CD4-positive, alpha-beta memory T cell (primary cell): ENCODE results near the gene CPPED1. TPM values are rescaled to one million over a fixed set of nuclear protein-coding genes. Genes with fewer than 3 reads are reported as not detected.

Source experiments
- CTCF ChIA-PET: fragments of 350-600 bp; sonication (Branson Sonifier 250); formaldehyde crosslinking; loops from one replicate; lab custom pipeline; 2021; ENCODE audit warnings: inconsistent platforms; ENCODE audit not compliant: partially characterized antibody; lab: Charles Lee
- POLR2A ChIA-PET: fragments of 350-600 bp; sonication (Branson Sonifier 250); formaldehyde crosslinking; loops from one replicate; lab custom pipeline; 2021; ENCODE audit not compliant: partially characterized antibody; lab: Charles Lee
- DNase-seq, 5 donors: peaks; one replicate each; pipeline versions ENCODE4 v3.0.0 to v3.0.0-alpha.2; 2020 to 2022; ENCODE audit warnings: mixed read lengths in 1 of 5
- H3K27ac ChIP-seq: one replicate; pipeline ENCODE4 v1.7.0; 2013; ENCODE audit warnings: low read depth, low read length
- H3K27me3 ChIP-seq: 2 replicates; pipeline ENCODE4 v1.7.0; 2013; ENCODE audit warnings: mild to moderate bottlenecking, low read length, moderate library complexity; ENCODE audit not compliant: insufficient read depth
- H3K36me3 ChIP-seq: 2 replicates; pipeline ENCODE4 v1.7.0; 2013; ENCODE audit warnings: mild to moderate bottlenecking, low read length, moderate library complexity; ENCODE audit not compliant: insufficient read depth
- H3K4me1 ChIP-seq: 2 replicates; pipeline ENCODE4 v1.7.0; 2013; ENCODE audit warnings: mild to moderate bottlenecking, low read length, moderate library complexity; ENCODE audit not compliant: insufficient read depth
- H3K4me3 ChIP-seq, 2 donors: one replicate each; pipeline ENCODE4 v1.7.0; 2013; ENCODE audit warnings: low read length in 2 of 2, mild to moderate bottlenecking in 1 of 2
- H3K9me3 ChIP-seq, 2 donors: one replicate each; pipeline ENCODE4 v1.7.0; 2013; ENCODE audit warnings: low read length in 2 of 2, control low read depth in 1 of 2; ENCODE audit not compliant: control insufficient read depth in 1 of 2
- H3K27ac Mint-ChIP-seq, 7 donors: one replicate each; pipeline ENCODE4 v1.8.0; 2020 to 2021; ENCODE audit warnings: mixed read lengths in 7 of 7, mild to moderate bottlenecking in 6 of 7, inconsistent platforms in 3 of 7, moderate library complexity in 3 of 7
- H3K27me3 Mint-ChIP-seq, 2 donors: one replicate each; pipeline ENCODE4 v1.8.0; 2020 to 2021; ENCODE audit warnings: mixed read lengths in 2 of 2
- H3K36me3 Mint-ChIP-seq, 2 donors: one replicate each; pipeline ENCODE4 v1.8.0; 2020 to 2021; ENCODE audit warnings: mixed read lengths in 2 of 2, inconsistent platforms in 1 of 2, mild to moderate bottlenecking in 1 of 2
- H3K4me1 Mint-ChIP-seq, 4 donors: one replicate each; pipeline ENCODE4 v1.8.0; 2020 to 2021; ENCODE audit warnings: mixed read lengths in 4 of 4, mild to moderate bottlenecking in 1 of 4
- H3K4me3 Mint-ChIP-seq, 8 donors: one replicate each; pipeline ENCODE4 v1.8.0; 2020 to 2021; ENCODE audit warnings: mixed read lengths in 8 of 8, mild to moderate bottlenecking in 7 of 8, moderate library complexity in 6 of 8, inconsistent platforms in 3 of 8
- H3K9me3 Mint-ChIP-seq, 8 donors: one replicate each; pipeline ENCODE4 v1.8.0; 2020 to 2021; ENCODE audit warnings: mixed read lengths in 8 of 8, mild to moderate bottlenecking in 5 of 8, inconsistent platforms in 3 of 8, moderate library complexity in 1 of 8
- intact Hi-C: fragments of 100-400 bp; cut with micrococcal nuclease; formaldehyde crosslinking; loops from one replicate; pipeline ENCODE4 v1.15.1; 2023
- polyA plus RNA-seq, 2 donors: library from polyadenylated mRNA; unstranded; fragments of 300-500 nt; fragmentation: Illumina TruSeq; gene quantifications; one replicate each; pipeline ENCODE4 v1.2.3, GENCODE V29; 2021
- total RNA-seq, 2 experiments: library from RNA; stranded (reverse); gene quantifications; one replicate each; pipeline ENCODE4 v1.2.3, GENCODE V29; 2021

Gene CPPED1
- total and polyA plus RNA-seq, 4 experiments from 2014 or later, result 7.6 to 12.2 (median 8.9) TPM

DNA sequence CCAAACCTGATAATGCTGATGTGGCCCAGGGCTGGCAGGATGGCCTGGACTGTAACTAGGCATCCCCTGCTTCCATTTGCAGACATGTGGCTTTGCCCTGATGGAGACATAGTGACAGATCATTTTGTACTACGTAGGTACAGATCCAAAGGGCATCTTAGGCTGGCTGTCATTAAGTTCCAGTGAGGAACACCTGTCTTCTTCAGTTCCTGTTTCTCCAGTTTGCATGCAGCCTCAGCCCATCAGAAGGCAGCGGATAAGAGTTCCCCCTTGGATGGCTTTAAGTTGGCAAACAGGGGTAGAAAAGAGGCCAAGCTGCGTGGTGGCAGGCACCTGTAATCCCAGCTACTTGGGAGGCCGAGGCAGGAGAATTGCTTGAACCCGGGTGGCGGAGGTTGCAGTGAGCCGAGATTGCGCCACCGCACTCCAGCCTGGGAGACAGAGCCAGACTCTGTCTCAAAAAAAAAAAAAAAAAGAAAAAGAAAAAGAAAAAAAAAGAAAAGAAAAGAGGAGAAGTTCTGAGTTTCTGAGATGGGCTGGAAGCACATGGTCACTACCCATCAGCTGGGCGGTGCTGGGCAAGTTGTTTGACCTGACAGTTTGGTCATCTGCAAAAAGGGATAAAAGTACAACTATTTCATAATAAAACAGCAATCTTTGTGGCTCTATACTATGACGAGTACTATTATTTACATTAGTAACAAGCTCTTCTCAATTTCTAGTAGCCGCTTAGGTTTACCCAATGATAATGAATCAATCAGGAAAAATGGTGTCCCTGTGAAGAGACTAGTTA is 42.7 kb downstream of the CPPED1 start:
- ChIA-PET CTCF (no interaction called here), POLR2A (no interaction called here)
- Mint-ChIP-seq H3K4me3 (no peak overlapping the region), H3K27ac (no peak overlapping the region), H3K27me3 (no peaks in the 10 kb centered on the region), H3K9me3 (peaks cover 0 to 3% (median 0%) of the 10 kb centered on the region in 8 donors), H3K4me1 (no peaks in the 10 kb centered on the region), H3K36me3 (peaks cover 0 to 10% of the 10 kb centered on the region in 2 donors)
- DNase-seq, result no peak
- Histone ChIP-seq H3K27ac (no peak overlapping the region), H3K4me3 (no peak overlapping the region), H3K9me3 (no peaks in the 10 kb centered on the region), H3K36me3 (no peaks in the 10 kb centered on the region), H3K27me3 (no peaks in the 10 kb centered on the region), H3K4me1 (no peaks in the 10 kb centered on the region)
- intact Hi-C loops, result no loop called here

DNA sequence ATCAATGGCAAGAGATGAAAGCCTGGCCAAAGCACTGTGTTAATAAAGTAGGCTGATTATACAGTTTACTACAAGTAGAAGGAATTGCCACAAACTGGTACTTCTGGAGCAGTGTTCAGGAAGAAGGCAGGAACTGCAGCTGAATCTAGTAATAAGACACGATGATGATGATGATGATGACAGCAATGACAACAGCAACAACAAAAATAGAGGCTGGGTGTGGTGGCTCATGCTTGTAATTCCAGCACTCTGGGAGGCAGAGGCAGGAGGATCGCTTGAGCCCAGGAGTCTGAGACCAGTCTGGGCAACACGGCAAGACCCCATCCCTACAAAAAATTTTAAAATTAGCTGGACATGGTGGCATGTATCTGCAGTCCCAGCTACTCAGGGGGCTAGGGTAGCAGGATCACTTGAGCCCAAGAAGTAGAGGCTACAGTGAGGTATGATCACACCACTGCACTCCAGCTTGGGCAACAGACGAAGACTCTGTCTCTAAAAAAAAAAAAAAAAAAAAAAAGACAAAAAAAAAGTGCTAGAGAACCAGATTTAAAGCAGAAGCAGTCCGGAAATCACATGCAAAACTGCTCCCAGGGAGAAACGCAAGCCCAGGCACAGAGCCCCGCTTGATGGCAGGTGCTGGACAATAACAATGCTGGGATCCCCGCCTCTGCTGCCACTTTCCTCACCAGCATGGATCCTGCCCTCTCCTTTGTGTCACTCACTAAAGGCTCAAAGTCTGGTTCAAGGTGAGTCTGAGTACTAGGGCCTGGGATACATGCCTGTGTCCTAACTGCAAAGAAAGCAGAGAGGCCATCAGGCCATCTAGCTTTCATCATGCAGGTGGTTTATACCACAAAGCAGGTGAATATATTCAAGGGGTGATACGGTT is 44.8 kb downstream of the CPPED1 start:
- intact Hi-C loops, result no loop called here
- ChIA-PET POLR2A (interaction anchor here (0.6 kb wide), 1 partner anchor 70 kb away, joined by 3 read pairs; no protein-coding TSS in a partner anchor), CTCF (no interaction called here)
- Histone ChIP-seq H3K36me3 (no peaks in the 10 kb centered on the region), H3K27ac (no peak overlapping the region), H3K9me3 (no peaks in the 10 kb centered on the region), H3K27me3 (no peaks in the 10 kb centered on the region), H3K4me1 (no peaks in the 10 kb centered on the region), H3K4me3 (no peak overlapping the region)
- H3K4me3 Mint-ChIP-seq, result no peak overlapping the region
- no peaks in the 10 kb centered on the region for H3K27me3 Mint-ChIP-seq
- no peaks in the 10 kb centered on the region for H3K4me1 Mint-ChIP-seq
- H3K9me3 Mint-ChIP-seq, result peaks cover 0 to 3% (median 0%) of the 10 kb centered on the region in 8 donors
- no peak overlapping the region for H3K27ac Mint-ChIP-seq
- H3K36me3 Mint-ChIP-seq, result peaks cover 0 to 10% of the 10 kb centered on the region in 2 donors
- no peak for DNase-seq

DNA sequence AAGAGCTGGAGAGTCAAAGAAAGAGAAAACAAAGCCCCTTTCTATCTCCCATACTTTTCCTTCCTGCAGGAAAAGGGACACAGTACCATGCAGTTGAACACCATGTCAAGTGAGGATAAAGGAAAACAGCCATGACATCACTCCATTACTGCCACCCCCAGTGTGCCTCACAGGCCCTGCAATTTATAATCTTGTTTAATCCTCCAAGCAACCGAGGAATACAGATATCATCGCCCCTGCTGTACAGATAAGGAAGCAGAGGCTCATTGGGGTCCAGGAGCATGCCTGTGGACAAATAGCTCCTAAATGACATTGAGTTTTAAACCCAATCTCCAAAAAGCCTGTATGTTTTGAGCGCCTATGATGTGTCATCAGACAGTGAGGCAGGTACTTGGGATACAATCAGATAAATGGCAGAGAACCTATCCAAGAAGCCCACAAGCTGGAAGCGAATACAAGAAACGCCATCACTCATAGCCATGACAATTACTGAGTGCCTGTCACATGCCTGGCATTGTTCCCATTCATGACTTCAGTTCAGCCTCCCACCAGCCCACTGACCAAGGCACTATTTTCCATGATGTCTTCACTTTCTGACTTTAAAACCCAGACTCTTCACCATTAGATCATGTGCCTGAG is 45.5 kb downstream of the CPPED1 start:
- intact Hi-C loops, result no loop called here
- H3K9me3 Mint-ChIP-seq, result peaks cover 0 to 3% (median 0%) of the 10 kb centered on the region in 8 donors

DNA sequence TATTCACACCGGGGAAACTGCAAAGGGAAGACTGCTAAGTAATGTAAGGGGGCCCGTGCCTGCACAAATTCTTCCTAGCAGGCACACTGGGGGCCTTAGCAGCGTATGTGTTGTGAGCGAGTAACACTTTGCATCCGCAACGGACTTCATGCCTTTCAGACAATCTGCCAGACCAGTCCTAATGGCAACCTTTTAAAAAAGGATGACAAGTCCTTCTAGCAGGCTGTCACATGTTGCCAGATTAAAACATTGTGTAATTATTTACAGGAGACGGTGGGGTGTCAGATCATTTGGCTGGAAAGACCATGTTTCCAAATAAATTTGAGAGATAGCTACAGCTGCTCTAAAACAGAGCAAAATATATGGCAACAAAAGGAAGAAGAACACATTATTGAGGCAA is 46.1 kb downstream of the CPPED1 start:
- Mint-ChIP-seq H3K36me3 (peaks cover 0 to 10% of the 10 kb centered on the region in 2 donors), H3K4me3 (no peak overlapping the region), H3K4me1 (peaks cover 0 to 2% (median 0%) of the 10 kb centered on the region in 4 donors), H3K27me3 (no peaks in the 10 kb centered on the region), H3K9me3 (peaks cover 0 to 3% (median 0%) of the 10 kb centered on the region in 8 donors), H3K27ac (no peak overlapping the region)
- POLR2A ChIA-PET, result no interaction called here
- no peaks in the 10 kb centered on the region for H3K4me1 ChIP-seq
- CTCF ChIA-PET, result interaction anchor here (0.6 kb wide), 1 partner anchor 25 kb away, joined by 3 read pairs; no protein-coding TSS in a partner anchor
- no peaks in the 10 kb centered on the region for H3K9me3 ChIP-seq
- DNase-seq, result no peak
- intact Hi-C loops, result no loop called here
- no peaks in the 10 kb centered on the region for H3K27me3 ChIP-seq
- H3K4me3 ChIP-seq, result no peak overlapping the region
- no peak overlapping the region for H3K27ac ChIP-seq
- H3K36me3 ChIP-seq, result no peaks in the 10 kb centered on the region

More for the DNA sequence above, 45.5 kb downstream of the CPPED1 start:
- peaks cover 0 to 2% (median 0%) of the 10 kb centered on the region in 4 donors for H3K4me1 Mint-ChIP-seq
- H3K4me3 Mint-ChIP-seq, result no peak overlapping the region
- H3K36me3 ChIP-seq, result no peaks in the 10 kb centered on the region
- no peaks in the 10 kb centered on the region for H3K9me3 ChIP-seq
- H3K27ac ChIP-seq, result no peak overlapping the region
- no peaks in the 10 kb centered on the region for H3K27me3 Mint-ChIP-seq
- no peak overlapping the region for H3K27ac Mint-ChIP-seq
- no peak for DNase-seq
- H3K27me3 ChIP-seq, result no peaks in the 10 kb centered on the region
- ChIA-PET POLR2A (no interaction called here), CTCF (interaction anchor here (0.6 kb wide), 1 partner anchor 24 kb away, joined by 3 read pairs; no protein-coding TSS in a partner anchor)
- no peaks in the 10 kb centered on the region for H3K4me1 ChIP-seq
- no peak overlapping the region for H3K4me3 ChIP-seq
- peaks cover 0 to 10% of the 10 kb centered on the region in 2 donors for H3K36me3 Mint-ChIP-seq

DNA sequence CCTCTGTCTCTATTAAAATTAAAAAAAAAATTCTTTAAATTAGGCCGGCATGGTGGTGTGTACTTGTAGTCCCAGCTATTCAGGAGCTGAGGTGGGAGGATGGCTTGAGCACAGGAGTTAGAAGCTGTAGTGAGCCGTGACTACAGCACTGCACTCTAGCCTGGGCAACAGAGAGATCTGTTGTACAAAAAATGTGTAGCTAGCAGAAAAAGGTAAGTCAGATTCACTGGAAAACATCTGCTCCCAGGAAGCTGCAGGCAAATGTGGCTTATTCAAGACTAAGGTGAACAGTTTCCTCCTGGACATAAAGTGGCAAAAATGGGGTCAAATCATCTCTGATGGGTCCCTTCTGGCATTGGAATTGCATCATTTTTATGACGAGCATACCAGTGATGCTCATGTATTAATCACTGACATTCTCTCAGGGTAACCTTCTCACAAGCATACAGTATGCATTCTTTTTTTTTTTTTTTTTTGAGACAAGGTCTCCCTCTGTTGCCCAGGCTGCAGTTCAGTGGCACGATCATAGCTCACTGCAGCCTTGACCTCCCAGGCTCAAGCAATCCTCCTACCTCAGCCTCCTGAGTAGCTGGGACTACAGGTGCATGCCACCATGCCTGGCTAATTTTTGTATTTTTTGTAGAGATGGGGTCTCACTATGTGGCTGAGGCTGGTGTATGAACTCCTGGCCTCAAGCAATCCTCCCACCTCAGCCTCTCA is 48.7 kb downstream of the CPPED1 start:
- H3K36me3 ChIP-seq, result no peaks in the 10 kb centered on the region
- POLR2A ChIA-PET, result no interaction called here
- CTCF ChIA-PET, result no interaction called here

DNA sequence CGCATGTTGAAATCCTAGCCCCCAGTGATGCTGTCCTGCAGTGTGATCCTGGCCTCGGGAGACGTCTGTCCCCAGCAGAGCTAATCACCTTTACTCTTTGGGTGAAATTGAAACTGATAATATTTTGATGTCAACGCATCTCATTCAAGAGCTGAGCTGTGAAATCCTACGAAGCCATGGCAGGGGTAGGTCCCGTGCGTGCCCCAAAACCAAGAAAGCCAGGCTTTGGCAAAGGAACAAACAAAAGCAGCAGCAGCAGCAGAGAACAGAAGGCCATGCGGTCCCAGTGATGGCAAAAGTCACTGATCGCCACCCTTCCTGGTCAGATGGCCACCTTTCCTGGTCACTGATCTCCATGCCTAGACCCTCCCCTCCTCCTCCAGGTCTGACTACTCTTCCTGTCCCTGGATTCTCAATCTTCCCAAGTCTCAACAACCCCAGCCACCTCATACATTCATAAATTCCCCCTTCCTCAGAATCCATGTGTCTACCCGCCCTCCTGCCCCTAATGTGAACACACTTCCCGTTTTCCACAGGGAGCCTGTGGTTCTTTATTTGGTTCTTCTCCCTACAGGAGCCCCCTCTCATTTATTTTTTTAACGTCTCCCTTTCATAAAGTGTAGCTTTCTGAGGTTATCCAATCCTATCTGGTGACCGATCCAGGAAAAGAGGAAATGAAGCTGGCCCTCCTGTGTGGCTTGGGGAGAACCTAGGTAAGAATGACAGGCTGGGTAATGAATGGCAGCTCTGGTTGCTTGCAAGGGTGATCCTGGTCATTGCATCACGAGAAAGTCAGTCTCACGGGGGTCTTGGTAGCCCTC is 50.3 kb downstream of the CPPED1 start:
- no peaks in the 10 kb centered on the region for H3K36me3 ChIP-seq
- Mint-ChIP-seq H3K9me3 (no peaks in the 10 kb centered on the region), H3K27ac (no peak overlapping the region), H3K36me3 (no peaks in the 10 kb centered on the region), H3K4me3 (peak overlapping the region in 2 of 8 donors; percentile 13 to 34), H3K4me1 (peaks cover 14 to 30% (median 22%) of the 10 kb centered on the region in 4 donors), H3K27me3 (no peaks in the 10 kb centered on the region)
- intact Hi-C loops, result no loop called here
- no peak overlapping the region for H3K4me3 ChIP-seq
- DNase-seq, result no peak
- CTCF ChIA-PET, result no interaction called here
- H3K4me1 ChIP-seq, result peaks cover 13% of the 10 kb centered on the region
- POLR2A ChIA-PET, result no interaction called here
- H3K27ac ChIP-seq, result no peak overlapping the region
- no peaks in the 10 kb centered on the region for H3K9me3 ChIP-seq
- no peaks in the 10 kb centered on the region for H3K27me3 ChIP-seq

More for the DNA sequence above, 48.7 kb downstream of the CPPED1 start:
- no peaks in the 10 kb centered on the region for H3K9me3 Mint-ChIP-seq
- no peak overlapping the region for H3K4me3 ChIP-seq
- H3K27ac ChIP-seq, result no peak overlapping the region
- peaks cover 7% of the 10 kb centered on the region for H3K4me1 ChIP-seq
- intact Hi-C loops, result no loop called here
- H3K27ac Mint-ChIP-seq, result no peak overlapping the region
- no peaks in the 10 kb centered on the region for H3K27me3 ChIP-seq
- no peak for DNase-seq
- H3K36me3 Mint-ChIP-seq, result peaks cover 0 to under 1% of the 10 kb centered on the region in 2 donors
- H3K27me3 Mint-ChIP-seq, result no peaks in the 10 kb centered on the region
- H3K4me3 Mint-ChIP-seq, result no peak overlapping the region
- peaks cover 6 to 19% (median 12%) of the 10 kb centered on the region in 4 donors for H3K4me1 Mint-ChIP-seq
- no peaks in the 10 kb centered on the region for H3K9me3 ChIP-seq
